Testis (tissue), 2 donors: Measurements from ENCODE around the gene DNAH10.

ENCODE experiments used
- POLR2A ChIP-seq: fragments of 450-650 bp; IDR thresholded peaks from one replicate; pipeline ENCODE4 v1.6.1; 2017; ENCODE audit warnings: antibody characterized with exemption, mild to moderate bottlenecking, moderate library complexity
- TF ChIP-seq, protein P1 (sequence below), 3 experiments: fragments of 450-650 bp in 2 of 3; fragments of 200-600 bp in 1 of 3; sonication (generic) in 1 of 3; IDR thresholded peaks; one replicate each; pipeline ENCODE4 v1.5.1; 2016 to 2019; ENCODE audit warnings: antibody characterized with exemption in 3 of 3, mild to moderate bottlenecking in 2 of 3, moderate library complexity in 1 of 3

DNA sequence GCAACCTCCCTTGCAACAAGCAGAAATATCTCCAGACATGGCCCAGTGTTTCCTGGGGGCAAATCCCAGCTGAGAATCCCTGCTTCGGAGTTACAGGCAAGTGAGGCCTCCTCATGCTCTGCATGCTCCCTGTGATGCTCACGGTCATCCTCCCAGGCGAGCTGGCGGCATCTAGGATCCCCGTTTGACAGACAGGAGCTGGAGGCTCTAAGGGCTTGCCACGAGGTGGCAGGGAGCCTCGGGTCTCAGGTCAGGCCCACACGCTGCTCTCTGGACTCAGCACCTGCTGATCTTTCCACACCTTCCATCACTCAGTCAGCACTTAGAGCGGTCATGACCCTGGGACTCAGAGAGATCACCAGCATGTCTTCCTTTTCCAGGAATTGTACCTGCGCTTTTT lies 130.8 kb downstream of the DNAH10 start:
- TF ChIP-seq, protein P1, sequence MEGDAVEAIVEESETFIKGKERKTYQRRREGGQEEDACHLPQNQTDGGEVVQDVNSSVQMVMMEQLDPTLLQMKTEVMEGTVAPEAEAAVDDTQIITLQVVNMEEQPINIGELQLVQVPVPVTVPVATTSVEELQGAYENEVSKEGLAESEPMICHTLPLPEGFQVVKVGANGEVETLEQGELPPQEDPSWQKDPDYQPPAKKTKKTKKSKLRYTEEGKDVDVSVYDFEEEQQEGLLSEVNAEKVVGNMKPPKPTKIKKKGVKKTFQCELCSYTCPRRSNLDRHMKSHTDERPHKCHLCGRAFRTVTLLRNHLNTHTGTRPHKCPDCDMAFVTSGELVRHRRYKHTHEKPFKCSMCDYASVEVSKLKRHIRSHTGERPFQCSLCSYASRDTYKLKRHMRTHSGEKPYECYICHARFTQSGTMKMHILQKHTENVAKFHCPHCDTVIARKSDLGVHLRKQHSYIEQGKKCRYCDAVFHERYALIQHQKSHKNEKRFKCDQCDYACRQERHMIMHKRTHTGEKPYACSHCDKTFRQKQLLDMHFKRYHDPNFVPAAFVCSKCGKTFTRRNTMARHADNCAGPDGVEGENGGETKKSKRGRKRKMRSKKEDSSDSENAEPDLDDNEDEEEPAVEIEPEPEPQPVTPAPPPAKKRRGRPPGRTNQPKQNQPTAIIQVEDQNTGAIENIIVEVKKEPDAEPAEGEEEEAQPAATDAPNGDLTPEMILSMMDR (IDR thresholded peaks at IDR 0.05): no peak
- no peak for TF ChIP-seq POLR2A
